ENCODE results near the gene RAP1GAP.

DNA sequence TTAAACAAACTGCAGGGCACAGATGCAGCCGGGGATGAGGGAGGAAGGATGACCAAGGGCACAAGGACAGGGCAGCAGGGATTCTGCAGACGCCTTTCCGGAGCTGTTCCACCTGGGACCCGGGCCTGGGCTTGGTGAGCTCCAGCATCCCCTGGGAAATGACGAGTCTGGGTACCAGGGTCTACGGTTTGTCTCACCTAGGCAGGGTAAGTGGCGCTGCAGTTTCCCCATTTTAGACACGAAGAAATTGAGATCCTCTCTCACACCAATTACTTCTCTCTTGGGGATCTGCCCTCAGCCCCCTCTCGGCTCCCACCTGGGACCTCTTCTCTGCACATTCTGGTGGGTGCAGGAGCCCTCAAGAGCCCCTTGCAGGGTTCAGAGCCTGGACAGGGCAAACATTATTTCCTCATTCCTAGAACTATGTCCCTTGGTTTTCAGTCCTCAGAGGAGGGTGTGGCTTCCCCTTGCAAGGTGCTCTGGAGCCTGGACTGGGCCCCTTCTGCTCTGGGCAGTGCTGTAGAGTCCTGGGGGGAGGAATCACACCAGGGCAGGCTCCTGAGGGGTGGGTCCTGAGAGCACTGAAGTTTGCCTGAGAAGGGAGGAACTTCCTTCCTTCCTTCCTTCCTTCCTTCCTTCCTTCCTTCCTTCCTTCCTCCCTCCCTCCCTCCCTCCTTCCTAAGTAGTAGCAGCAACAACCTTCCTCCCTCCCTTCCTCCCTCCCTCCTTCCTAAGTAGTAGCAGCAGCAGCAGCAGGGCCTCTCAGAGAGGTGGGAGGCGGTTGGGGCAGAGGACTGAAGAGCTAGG, 16.0 kb downstream of the RAP1GAP start:
- TF ChIP-seq, protein P1, sequence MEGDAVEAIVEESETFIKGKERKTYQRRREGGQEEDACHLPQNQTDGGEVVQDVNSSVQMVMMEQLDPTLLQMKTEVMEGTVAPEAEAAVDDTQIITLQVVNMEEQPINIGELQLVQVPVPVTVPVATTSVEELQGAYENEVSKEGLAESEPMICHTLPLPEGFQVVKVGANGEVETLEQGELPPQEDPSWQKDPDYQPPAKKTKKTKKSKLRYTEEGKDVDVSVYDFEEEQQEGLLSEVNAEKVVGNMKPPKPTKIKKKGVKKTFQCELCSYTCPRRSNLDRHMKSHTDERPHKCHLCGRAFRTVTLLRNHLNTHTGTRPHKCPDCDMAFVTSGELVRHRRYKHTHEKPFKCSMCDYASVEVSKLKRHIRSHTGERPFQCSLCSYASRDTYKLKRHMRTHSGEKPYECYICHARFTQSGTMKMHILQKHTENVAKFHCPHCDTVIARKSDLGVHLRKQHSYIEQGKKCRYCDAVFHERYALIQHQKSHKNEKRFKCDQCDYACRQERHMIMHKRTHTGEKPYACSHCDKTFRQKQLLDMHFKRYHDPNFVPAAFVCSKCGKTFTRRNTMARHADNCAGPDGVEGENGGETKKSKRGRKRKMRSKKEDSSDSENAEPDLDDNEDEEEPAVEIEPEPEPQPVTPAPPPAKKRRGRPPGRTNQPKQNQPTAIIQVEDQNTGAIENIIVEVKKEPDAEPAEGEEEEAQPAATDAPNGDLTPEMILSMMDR (IDR thresholded peaks at IDR 0.05) = no peak
- no peak for TF ChIP-seq POLR2A (IDR thresholded peaks at IDR 0.05)
